K562 (cell line): ENCODE data around the gene TSPAN16. TPM values are rescaled to one million over a fixed set of nuclear protein-coding genes. Genes with fewer than 3 reads are reported as not detected.
A peak's percentile ranks its signal among the peaks of the same experiment; 100 is the strongest.

Source experiments
- ATAC-seq: fragments of 200-7000 bp; cut with Tn5 transposase; 3 replicates; pipeline ENCODE4 v1.9.1; 2020; ENCODE audit warnings: moderate library complexity
- BruUV-seq: library from RNA; stranded (reverse); fragments of 400-500 nt; replicated peaks from 2 replicates; lab custom pipeline; 2021; lab: Mats Ljungman, UMichigan
- CTCF ChIA-PET: fragments of 300-600 bp; formaldehyde crosslinking; extraction: SDS; loops from one replicate; lab custom pipeline; 2021; ENCODE audit warnings: low intra/inter-chr PET ratio; lab: Yijun Ruan, JAX
- POLR2A ChIA-PET: fragments of 300-600, 350-650 bp; sonication (Branson Sonifier 250); formaldehyde crosslinking; extraction: SDS; loops from one replicate; lab custom pipeline; 2021; ENCODE audit warnings: antibody characterized with exemption, inconsistent platforms; lab: Yijun Ruan, JAX
- DNase-seq, 4 experiments: peaks; one replicate each; pipeline versions ENCODE4 v3.0.0 to v3.0.0-alpha.2; 2011 to 2018; ENCODE audit warnings: low spot score in 3 of 4, mixed read lengths in 3 of 4; ENCODE audit errors: extremely low read depth in 1 of 4
- FAIRE-seq: peaks from 2 replicates; lab custom pipeline; 2011; peaks lifted over from hg19 to GRCh38; lab: Jason Lieb, UNC
- H2AFZ ChIP-seq: 2 replicates; pipeline ENCODE4 v1.6.0; 2011; ENCODE audit warnings: low read depth, low read length, control low read depth, inconsistent platforms
- H3K27ac ChIP-seq: fragments of 200-600 bp; 3 replicates; pipeline ENCODE4 v1.8.0; 2011; ENCODE audit warnings: low read depth, mild to moderate bottlenecking, control low read depth, inconsistent platforms, low read length, moderate library complexity, mixed read lengths; ENCODE audit errors: extremely low read depth
- H3K27me3 ChIP-seq, 2 experiments: fragments of 300-600 bp in 1 of 2; 2 replicates in 1 of 2; 3 replicates in 1 of 2; pipeline versions ENCODE4 v1.6.0 to v1.8.0; 2011; ENCODE audit warnings: inconsistent platforms in 2 of 2, low read length in 2 of 2, mild to moderate bottlenecking in 1 of 2, mixed read lengths in 1 of 2, moderate library complexity in 1 of 2; ENCODE audit not compliant: control insufficient read depth in 2 of 2, insufficient read depth in 2 of 2
- H3K36me3 ChIP-seq: fragments of 300-600 bp; 3 replicates; pipeline ENCODE4 v1.8.0; 2011; ENCODE audit warnings: mild to moderate bottlenecking, low read length, inconsistent platforms; ENCODE audit not compliant: control insufficient read depth, insufficient read depth
- H3K4me1 ChIP-seq, 2 experiments: fragments of 200-600 bp in 1 of 2; replicated peaks in 1 of 2; 2 replicates in 1 of 2; 3 replicates in 1 of 2; pipeline versions ENCODE4 v1.5.1 to v1.8.0; 2011; ENCODE audit warnings: inconsistent platforms in 2 of 2, low read length in 2 of 2, mild to moderate bottlenecking in 1 of 2, mixed read lengths in 1 of 2, moderate library complexity in 1 of 2; ENCODE audit not compliant: control insufficient read depth in 2 of 2, insufficient read depth in 2 of 2
- H3K4me2 ChIP-seq: 2 replicates; pipeline ENCODE4 v1.6.1; 2011; ENCODE audit warnings: low read length, control low read depth, inconsistent platforms, mixed read lengths; ENCODE audit not compliant: insufficient read depth
- H3K4me3 ChIP-seq: fragments of 200-600 bp; sonication (generic), shearing (Covaris generic); 2 replicates; pipeline ENCODE4 v1.5.1; 2016; ENCODE audit warnings: control low read depth, inconsistent platforms
- H3K79me2 ChIP-seq: fragments of 200-600 bp; 3 replicates; pipeline ENCODE4 v1.8.0; 2011; ENCODE audit warnings: low read length, inconsistent platforms; ENCODE audit not compliant: control insufficient read depth, insufficient read depth
- H3K9ac ChIP-seq, 2 experiments: 2 replicates each; pipeline versions ENCODE4 v1.6.0 to v1.6.1; 2011; ENCODE audit warnings: low read depth in 2 of 2, low read length in 2 of 2, control low read depth in 1 of 2, inconsistent platforms in 1 of 2, mild to moderate bottlenecking in 1 of 2, mixed read lengths in 1 of 2; ENCODE audit not compliant: insufficient read depth in 1 of 2
- H3K9me1 ChIP-seq: one replicate; pipeline ENCODE4 v1.6.0; 2011; ENCODE audit warnings: inconsistent platforms, mild to moderate bottlenecking, low read length, moderate library complexity; ENCODE audit not compliant: control insufficient read depth, insufficient read depth
- H3K9me3 ChIP-seq: replicated peaks from 2 replicates; pipeline ENCODE4 v1.5.1; 2011; ENCODE audit warnings: low read depth, low read length, inconsistent platforms; ENCODE audit not compliant: control insufficient read depth, insufficient read depth
- H4K20me1 ChIP-seq: replicated peaks from 2 replicates; pipeline ENCODE4 v1.6.1; 2011; ENCODE audit warnings: low read length, inconsistent platforms, mixed read lengths; ENCODE audit not compliant: control insufficient read depth, insufficient read depth
- BDP1 ChIP-seq: IDR thresholded peaks from 3 replicates; pipeline ENCODE4 v1.6.1; 2011; ENCODE audit not compliant: insufficient read length, insufficient read depth
- E2F4 ChIP-seq: sonication (generic); formaldehyde crosslinking; IDR thresholded peaks from 2 replicates; pipeline ENCODE4 v1.8.0; 2022; ENCODE audit warnings: mild to moderate bottlenecking, low read depth, missing genetic modification reagents
- HNRNPUL1 ChIP-seq: fragments of 200-400 bp; formaldehyde crosslinking; IDR thresholded peaks from 2 replicates; pipeline ENCODE4 v1.6.1; 2017; ENCODE audit warnings: low read length
- NCOR1 ChIP-seq: fragments of 450-650 bp; IDR thresholded peaks from 2 replicates; pipeline ENCODE4 v1.6.1; 2016; ENCODE audit warnings: mild to moderate bottlenecking, moderate library complexity
- NELFE ChIP-seq: IDR thresholded peaks from 2 replicates; pipeline ENCODE4 v1.6.1; 2011; ENCODE audit warnings: mild to moderate bottlenecking; ENCODE audit not compliant: insufficient read depth, insufficient read length
- NFE2L1 ChIP-seq: fragments of 450-650 bp; IDR thresholded peaks from 2 replicates; pipeline ENCODE4 v1.6.1; 2016; ENCODE audit warnings: missing genetic modification characterization, low read depth, mild to moderate bottlenecking, missing compliant biosample characterization, moderate library complexity, borderline replicate concordance
- NFYB ChIP-seq: IDR thresholded peaks from 2 replicates; pipeline ENCODE4 v1.6.1; 2011; ENCODE audit warnings: mild to moderate bottlenecking, moderate library complexity; ENCODE audit not compliant: insufficient read length; ENCODE audit errors: extremely low read depth
- SMAD2 ChIP-seq: fragments of 150-350 bp; IDR thresholded peaks from 2 replicates; pipeline ENCODE4 v1.6.1; 2014; ENCODE audit warnings: low read depth, mild to moderate bottlenecking, low read length
- ZFPM2 ChIP-seq: fragments of 250-450 bp; sonication (Bioruptor Pico); IDR thresholded peaks from 2 replicates; pipeline ENCODE4 v1.5.1; 2022; ENCODE audit warnings: mild to moderate bottlenecking
- ZNF584 ChIP-seq: fragments of 200-800 bp; sonication (Bioruptor generic); IDR thresholded peaks from 2 replicates; pipeline ENCODE4 v1.6.1; 2016; ENCODE audit warnings: low read depth, mild to moderate bottlenecking, missing genetic modification characterization, missing compliant biosample characterization
- WGBS: fragments of 100-300 bp; shearing (Covaris generic); methylation state at CpG from one replicate; pipeline ENCODE4 v1.1.6; 2016; ENCODE audit warnings: low coverage, mixed read lengths; ENCODE audit not compliant: insufficient coverage; ENCODE audit errors: missing lambda C conversion rate; 5-methylcytosine and 5-hydroxymethylcytosine counted together
- in situ Hi-C: fragments of 300-500 bp; cut with MboI; formaldehyde crosslinking; loops from 4 replicates; pipeline ENCODE4 v1.15.0; 2018; ENCODE audit warnings: inconsistent platforms, mixed read lengths
- intact Hi-C: fragments of 100-400 bp; cut with micrococcal nuclease; formaldehyde crosslinking; loops from 2 replicates; pipeline ENCODE4 v1.14.2; 2022
- polyA plus RNA-seq, 8 experiments: library from polyadenylated mRNA; depleted of rRNA in 4 of 8; stranded (reverse) in 5 of 8; unstranded in 3 of 8; fragments of >200 nt; fragmentation: Nextera tagmentation in 2 of 8; fragmentation: Illumina TruSeq in 1 of 8; extraction: Ambion mirVana in 2 of 8; extraction: Trizol in 1 of 8; gene quantifications; 2 replicates each; pipeline versions ENCODE4 v1.2.1 to v1.2.3, GENCODE V29; 2011 to 2014; ENCODE audit warnings: inconsistent platforms in 1 of 8, missing spikeins in 1 of 8
- total RNA-seq, 7 experiments: library from RNA; depleted of rRNA in 6 of 7; stranded (reverse); fragments of >200 nt in 6 of 7; fragmentation: Illumina TruSeq in 2 of 7; extraction: Trizol in 2 of 7; gene quantifications; 2 replicates each; pipeline versions ENCODE4 v1.2.1 to v1.2.3, GENCODE V29; 2011 to 2021; ENCODE audit warnings: low replicate concordance in 1 of 7
- TF ChIP-seq, protein P1 (sequence below), 3 experiments: fragments of 200-800 bp in 1 of 3; sonication (Bioruptor generic) in 1 of 3; sonication (generic) in 1 of 3; formaldehyde crosslinking in 1 of 3; IDR thresholded peaks; 2 replicates each; pipeline versions ENCODE4 v1.6.1 to v1.8.0; 2016 to 2022; ENCODE audit warnings: mild to moderate bottlenecking in 2 of 3, missing compliant biosample characterization in 2 of 3, missing genetic modification characterization in 2 of 3, missing genetic modification reagents in 1 of 3
- TF ChIP-seq, protein P2 (sequence below): sonication (generic); formaldehyde crosslinking; IDR thresholded peaks from 2 replicates; pipeline ENCODE4 v1.8.1; 2023; ENCODE audit warnings: mild to moderate bottlenecking, missing genetic modification reagents
- TF ChIP-seq, protein P3 (sequence below): sonication (generic); formaldehyde crosslinking; IDR thresholded peaks from 2 replicates; pipeline ENCODE4 v1.9.0; 2022; ENCODE audit warnings: mild to moderate bottlenecking, missing genetic modification reagents

TSPAN16 gene
- total and polyA plus RNA-seq, 9 of the 15 experiments (the other 6 are each of a cell fraction or from before 2014, with no cell fraction given): not detected

DNA sequence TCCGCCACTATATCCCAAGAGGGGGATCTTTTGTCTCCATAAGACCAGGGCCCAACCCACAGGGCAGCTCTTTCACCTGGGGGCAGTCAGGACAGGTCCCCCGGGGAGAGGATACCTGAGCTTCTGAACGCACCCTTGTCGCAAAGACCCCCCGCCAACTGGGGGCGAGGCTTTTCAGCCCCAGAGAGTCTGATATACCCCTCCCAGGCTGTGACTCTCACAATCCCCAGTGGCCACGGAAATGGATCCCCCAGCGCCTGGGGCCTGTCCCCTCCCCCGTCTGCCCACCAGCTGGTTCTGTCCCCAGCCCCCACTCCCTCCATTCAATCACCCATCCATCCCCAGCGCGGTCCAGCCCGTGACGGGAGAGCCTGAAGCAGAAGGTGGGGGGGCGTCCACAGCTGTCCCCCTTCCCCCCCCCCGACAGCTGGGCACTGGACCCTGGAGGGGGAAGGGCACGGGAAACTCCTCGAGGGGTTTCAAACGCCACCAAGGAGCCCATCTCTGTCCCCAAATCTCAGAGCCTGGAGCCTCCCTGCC, 34.5 kb upstream of the TSPAN16 start (continued):
- TF ChIP-seq, protein P1, sequence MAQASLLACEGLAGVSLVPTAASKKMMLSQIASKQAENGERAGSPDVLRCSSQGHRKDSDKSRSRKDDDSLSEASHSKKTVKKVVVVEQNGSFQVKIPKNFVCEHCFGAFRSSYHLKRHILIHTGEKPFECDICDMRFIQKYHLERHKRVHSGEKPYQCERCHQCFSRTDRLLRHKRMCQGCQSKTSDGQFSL (CRISPR knock-in tag; IDR thresholded peaks at IDR 0.05): peak; percentile 83
- TF ChIP-seq, protein P1 (tag; IDR thresholded peaks at IDR 0.05): peak in 1 of 2 experiments; percentile 61; a peak in 1 of 4 replicates

- DNase-seq (peak; percentile 51 to 88 (median 84)), ATAC-seq (peak; percentile 87), FAIRE-seq (no peak)
- 0 out of 2 replicates have a peak, but pooled peaks cover 3% of the 10 kb centered on the region for H4K20me1 ChIP-seq
- WGBS: under 1% methylated on average over 42 of the region's 91 CpGs
- peak within 1 kb of the TSS; percentile 72; the same call in 1 of the 3 replicates for H3K27ac ChIP-seq
- ChIA-PET CTCF (interaction anchor here (0.6 kb wide), 1 partner anchor 25 kb away, joined by 4 read pairs; no protein-coding TSS in a partner anchor), POLR2A (interaction anchor here (0.6 to 1.4 kb wide), 4 partner anchors 21 to 552 kb away, joined by 3 to 4 read pairs (median 4); no protein-coding TSS in a partner anchor)
- H3K36me3 ChIP-seq: no peaks in the 10 kb centered on the region
- H3K27me3 ChIP-seq: no peaks in the 10 kb centered on the region; a peak in 1 of 5 replicates
- TSS peak; percentile 54 for BruUV-seq
- intact Hi-C loops (no loop called here), in situ Hi-C loops (no loop called here)
- H3K4me1 ChIP-seq: peaks cover 5 to 23% of the 10 kb centered on the region in 2 experiments; a peak in 3 of 5 replicates
- H3K4me2 ChIP-seq: peak within 1 kb of the TSS; percentile 77
- peak within 1 kb of the TSS; percentile 89 for H3K4me3 ChIP-seq
- peak within 1 kb of the TSS; percentile 97 for H2AFZ ChIP-seq
- H3K9me3 ChIP-seq: no peaks in the 10 kb centered on the region
- H3K79me2 ChIP-seq: no peaks in the 10 kb centered on the region
- H3K9me1 ChIP-seq: no peaks in the 10 kb centered on the region
- peak within 1 kb of the TSS; percentile 53 to 90; a peak in 3 of 4 replicates for H3K9ac ChIP-seq
- TF ChIP-seq, protein P2, sequence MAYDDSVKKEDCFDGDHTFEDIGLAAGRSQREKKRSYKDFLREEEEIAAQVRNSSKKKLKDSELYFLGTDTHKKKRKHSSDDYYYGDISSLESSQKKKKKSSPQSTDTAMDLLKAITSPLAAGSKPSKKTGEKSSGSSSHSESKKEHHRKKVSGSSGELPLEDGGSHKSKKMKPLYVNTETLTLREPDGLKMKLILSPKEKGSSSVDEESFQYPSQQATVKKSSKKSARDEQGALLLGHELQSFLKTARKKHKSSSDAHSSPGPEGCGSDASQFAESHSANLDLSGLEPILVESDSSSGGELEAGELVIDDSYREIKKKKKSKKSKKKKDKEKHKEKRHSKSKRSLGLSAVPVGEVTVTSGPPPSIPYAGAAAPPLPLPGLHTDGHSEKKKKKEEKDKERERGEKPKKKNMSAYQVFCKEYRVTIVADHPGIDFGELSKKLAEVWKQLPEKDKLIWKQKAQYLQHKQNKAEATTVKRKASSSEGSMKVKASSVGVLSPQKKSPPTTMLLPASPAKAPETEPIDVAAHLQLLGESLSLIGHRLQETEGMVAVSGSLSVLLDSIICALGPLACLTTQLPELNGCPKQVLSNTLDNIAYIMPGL (CRISPR knock-in tag): no peak
- TF ChIP-seq SMAD2 (no peak), NCOR1 (no peak), ZFPM2 (CRISPR knock-in tag) (no peak), NFE2L1 (tag) (no peak), HNRNPUL1 (no peak), BDP1 (no peak), NFYB (no peak), NELFE (no peak), E2F4 (no peak), ZNF584 (CRISPR knock-in tag) (no peak)
- TF ChIP-seq, protein P3, sequence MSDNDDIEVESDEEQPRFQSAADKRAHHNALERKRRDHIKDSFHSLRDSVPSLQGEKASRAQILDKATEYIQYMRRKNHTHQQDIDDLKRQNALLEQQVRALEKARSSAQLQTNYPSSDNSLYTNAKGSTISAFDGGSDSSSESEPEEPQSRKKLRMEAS (CRISPR knock-in tag): peak; percentile 33; the same call in 1 of the 2 replicates
These were observed 33.8 kb upstream of the TSPAN16 start, which contains the start of gene DOCK6 for GRCh38 chr19:11261971-11262839. Gene DOCK6 (minus strand): TSS chr19:11262524. CDS start chr19:11262440, 84 bp downstream.
